Measurements from ENCODE around the gene ETV6.

ETV6 gene

GRCh38 chr12:11812586-11813437 is 163.3 kb downstream of the ETV6 start:
- H3K4me1 ChIP-seq (ENCODE audit: insufficient read depth, low read length), result peaks cover 69% of the 10 kb centered on the region
- H3K9me3 ChIP-seq (ENCODE audit: insufficient read depth, low read length, severe bottlenecking), result no peaks in the 10 kb centered on the region
- H3K79me2 ChIP-seq (ENCODE audit: insufficient read depth, low read length), result peaks cover 89% of the 10 kb centered on the region
- TF ChIP-seq EZH2 (IDR thresholded peaks at IDR 0.05; ENCODE audit: borderline replicate concordance, low read depth, low read length, severe bottlenecking), result no peak
- peak; percentile 62 for TF ChIP-seq CTCF (IDR thresholded peaks at IDR 0.05; ENCODE audit: borderline replicate concordance, extremely low read depth, low read length, poor library complexity, severe bottlenecking)
- H3K27me3 ChIP-seq (ENCODE audit: insufficient read depth, low read length, poor library complexity), result no peaks in the 10 kb centered on the region
- peaks cover 10% of the 10 kb centered on the region; the same call in 1 of the 2 replicates for H3K36me3 ChIP-seq (ENCODE audit: insufficient read depth, low read length)
- H2AFZ ChIP-seq (ENCODE audit: low read depth, low read length), result peak overlapping the region; percentile 49
- peak; percentile 81 for DNase-seq
- no peaks in the 10 kb centered on the region for H4K20me1 ChIP-seq (ENCODE audit: insufficient read depth, low read length)
- H3K27ac ChIP-seq (ENCODE audit: low read length), result peak overlapping the region; percentile 99
- peak overlapping the region; percentile 81 for H3K9ac ChIP-seq (ENCODE audit: low read depth, low read length)
- H3K4me3 ChIP-seq (ENCODE audit: low read depth in 1 of 2, low read length in 2 of 2), result peak overlapping the region; percentile 17 to 63; a peak in 3 of 4 replicates
- peak overlapping the region; percentile 92 for H3K4me2 ChIP-seq (ENCODE audit: insufficient read depth, low read length)
- ATAC-seq (ENCODE audit: insufficient read depth, low read depth), result peak; percentile 77

GRCh38 chr12:11813438-11813813 is 164.0 kb downstream of the ETV6 start:
- Histone ChIP-seq H3K36me3 (ENCODE audit: insufficient read depth, low read length) (peaks cover 10% of the 10 kb centered on the region; the same call in 1 of the 2 replicates), H3K9ac (ENCODE audit: low read depth, low read length) (peak overlapping the region; percentile 81), H3K4me1 (ENCODE audit: insufficient read depth, low read length) (peaks cover 67% of the 10 kb centered on the region), H3K4me2 (ENCODE audit: insufficient read depth, low read length) (peak overlapping the region; percentile 92), H3K27ac (ENCODE audit: low read length) (peak overlapping the region; percentile 99), H3K9me3 (ENCODE audit: insufficient read depth, low read length, severe bottlenecking) (no peaks in the 10 kb centered on the region), H4K20me1 (ENCODE audit: insufficient read depth, low read length) (no peaks in the 10 kb centered on the region), H3K79me2 (ENCODE audit: insufficient read depth, low read length) (peaks cover 92% of the 10 kb centered on the region), H3K4me3 (ENCODE audit: low read depth in 1 of 2, low read length in 2 of 2) (peak overlapping the region; percentile 17 to 63; a peak in 3 of 4 replicates), H3K27me3 (ENCODE audit: insufficient read depth, low read length, poor library complexity) (no peaks in the 10 kb centered on the region), H2AFZ (ENCODE audit: low read depth, low read length) (peak overlapping the region; percentile 49)
- ATAC-seq (ENCODE audit: insufficient read depth, low read depth) (no peak), DNase-seq (no peak)
- no peak for TF ChIP-seq EZH2 (IDR thresholded peaks at IDR 0.05; ENCODE audit: borderline replicate concordance, low read depth, low read length, severe bottlenecking)
- no peak for TF ChIP-seq CTCF (IDR thresholded peaks at IDR 0.05; ENCODE audit: borderline replicate concordance, extremely low read depth, low read length, poor library complexity, severe bottlenecking)

- H3K4me1 ChIP-seq (ENCODE audit: insufficient read depth, low read length), result peaks cover 59% of the 10 kb centered on the region
- H3K27ac ChIP-seq (ENCODE audit: low read length), result peak overlapping the region; percentile 99
- H3K9ac ChIP-seq (ENCODE audit: low read depth, low read length), result peak overlapping the region; percentile 81; the same call in 1 of the 2 replicates
These were observed 164.9 kb downstream of the ETV6 start for GRCh38 chr12:11814374-11814773.

More at GRCh38 chr12:11814374-11814773, 164.9 kb downstream of the ETV6 start:
- H3K27me3 ChIP-seq (ENCODE audit: insufficient read depth, low read length, poor library complexity), result no peaks in the 10 kb centered on the region
- peak overlapping the region; percentile 18; the same call in 1 of the 2 replicates for H3K4me2 ChIP-seq (ENCODE audit: insufficient read depth, low read length)
- peaks cover 92% of the 10 kb centered on the region for H3K79me2 ChIP-seq (ENCODE audit: insufficient read depth, low read length)
- no peak overlapping the region for H3K4me3 ChIP-seq (ENCODE audit: low read depth in 1 of 2, low read length in 2 of 2)
- DNase-seq (peak; percentile 75), ATAC-seq (ENCODE audit: insufficient read depth, low read depth) (peak; percentile 66)
- H2AFZ ChIP-seq (ENCODE audit: low read depth, low read length), result no peak overlapping the region
- H4K20me1 ChIP-seq (ENCODE audit: insufficient read depth, low read length), result no peaks in the 10 kb centered on the region
- H3K36me3 ChIP-seq (ENCODE audit: insufficient read depth, low read length), result peaks cover 20% of the 10 kb centered on the region
- TF ChIP-seq EZH2 (IDR thresholded peaks at IDR 0.05; ENCODE audit: borderline replicate concordance, low read depth, low read length, severe bottlenecking) (no peak), CTCF (IDR thresholded peaks at IDR 0.05; ENCODE audit: borderline replicate concordance, extremely low read depth, low read length, poor library complexity, severe bottlenecking) (no peak)
- no peaks in the 10 kb centered on the region for H3K9me3 ChIP-seq (ENCODE audit: insufficient read depth, low read length, severe bottlenecking)
